Neural cell (in vitro differentiated cells): ENCODE data around the gene CDHR5. TPM values are rescaled to one million over a fixed set of nuclear protein-coding genes. Genes with fewer than 3 reads are reported as not detected.

Experiments used
- H2AFZ ChIP-seq: fragments of 200-600, 300-800 bp; sonication (generic), shearing (Covaris generic); 2 replicates; pipeline ENCODE4 v1.6.0; 2014; ENCODE audit warnings: low read depth, mild to moderate bottlenecking, antibody characterized with exemption, low read length, moderate library complexity
- H3F3A ChIP-seq: fragments of 200-600 bp; shearing (Covaris generic); 2 replicates; pipeline ENCODE4 v1.6.1; 2016; ENCODE audit warnings: mild to moderate bottlenecking, moderate library complexity, mixed read lengths, antibody characterized with exemption, low read length; ENCODE audit not compliant: insufficient read depth, poor library complexity, severe bottlenecking
- H3K27ac ChIP-seq: fragments of 200-600, 300-800 bp; sonication (generic), shearing (Covaris generic); 2 replicates; pipeline ENCODE4 v1.5.1; 2014; ENCODE audit warnings: mild to moderate bottlenecking, low read length, moderate library complexity
- H3K27me3 ChIP-seq: fragments of 300-800, 200-600 bp; sonication (generic), shearing (Covaris generic); 2 replicates; pipeline ENCODE4 v1.6.0; 2014; ENCODE audit warnings: mild to moderate bottlenecking, low read depth, low read length, moderate library complexity; ENCODE audit not compliant: insufficient read depth
- H3K36me3 ChIP-seq: fragments of 300-800, 200-600 bp; sonication (generic), shearing (Covaris generic); 2 replicates; pipeline ENCODE4 v1.5.1; 2014; ENCODE audit warnings: mild to moderate bottlenecking, antibody characterized with exemption, low read length, moderate library complexity; ENCODE audit not compliant: insufficient read depth
- H3K4me2 ChIP-seq: fragments of 300-800, 200-600 bp; sonication (generic), shearing (Covaris generic); 2 replicates; pipeline ENCODE4 v1.6.0; 2014; ENCODE audit warnings: mild to moderate bottlenecking, low read length
- H3K4me3 ChIP-seq: fragments of 300-800, 200-600 bp; sonication (generic), shearing (Covaris generic); 2 replicates; pipeline ENCODE4 v1.5.1; 2014; ENCODE audit warnings: mild to moderate bottlenecking, low read length, moderate library complexity
- H3K79me2 ChIP-seq: fragments of 200-600 bp; shearing (Covaris generic); replicated peaks from 2 replicates; pipeline ENCODE4 v1.6.0; 2014; ENCODE audit warnings: mild to moderate bottlenecking, low read length, moderate library complexity; ENCODE audit not compliant: insufficient read depth
- H3K9ac ChIP-seq: fragments of 300-800, 200-600 bp; sonication (generic), shearing (Covaris generic); 2 replicates; pipeline ENCODE4 v1.6.1; 2016; ENCODE audit warnings: mild to moderate bottlenecking, low read length, mixed read lengths
- H3K9me2 ChIP-seq: fragments of 200-600 bp; shearing (Covaris generic); 2 replicates; pipeline ENCODE4 v1.6.1; 2016; ENCODE audit warnings: mild to moderate bottlenecking, low read length, mixed read lengths; ENCODE audit not compliant: insufficient read depth
- H3K9me3 ChIP-seq: fragments of 200-600, 300-800 bp; sonication (generic), shearing (Covaris generic); 2 replicates; pipeline ENCODE4 v1.6.1; 2016; ENCODE audit warnings: mild to moderate bottlenecking, mixed run types, low read length, moderate library complexity, mixed read lengths
- H4K20me1 ChIP-seq: fragments of 200-600 bp; shearing (Covaris generic); 2 replicates; pipeline ENCODE4 v1.6.1; 2016; ENCODE audit warnings: mild to moderate bottlenecking, mixed run types; ENCODE audit not compliant: insufficient read depth
- EP300 ChIP-seq: fragments of 450-650 bp; conservative IDR thresholded peaks from 2 replicates; pipeline ENCODE4 v1.6.1; 2014; ENCODE audit warnings: antibody characterized with exemption, mild to moderate bottlenecking, moderate library complexity; ENCODE audit not compliant: poor library complexity, severe bottlenecking
- EZH2 ChIP-seq: fragments of 200-600, 300-800 bp; shearing (Covaris generic), sonication (generic); IDR thresholded peaks from 2 replicates; pipeline ENCODE4 v1.6.1; 2014; ENCODE audit warnings: antibody characterized with exemption, low read length, borderline replicate concordance, mild to moderate bottlenecking; ENCODE audit not compliant: insufficient read depth, poor library complexity, severe bottlenecking
- MXI1 ChIP-seq: fragments of 450-650 bp; conservative IDR thresholded peaks from 2 replicates; pipeline ENCODE4 v1.6.1; 2014; ENCODE audit warnings: antibody characterized with exemption, mild to moderate bottlenecking; ENCODE audit not compliant: poor library complexity, severe bottlenecking
- POLR2AphosphoS5 ChIP-seq: IDR thresholded peaks from 2 replicates; pipeline ENCODE4 v1.6.1; 2012
- RAD21 ChIP-seq: fragments of 450-650 bp; conservative IDR thresholded peaks from 2 replicates; pipeline ENCODE4 v1.6.1; 2014; ENCODE audit warnings: antibody characterized with exemption, mild to moderate bottlenecking, moderate library complexity
- SMC3 ChIP-seq: fragments of 450-650 bp; conservative IDR thresholded peaks from 2 replicates; pipeline ENCODE4 v1.6.1; 2014; ENCODE audit warnings: antibody characterized with exemption, mild to moderate bottlenecking, moderate library complexity; ENCODE audit not compliant: poor library complexity
- TAF1 ChIP-seq: IDR thresholded peaks from 2 replicates; pipeline ENCODE4 v1.6.1; 2012; ENCODE audit warnings: low read depth
- polyA plus RNA-seq: library from polyadenylated mRNA; depleted of rRNA; stranded (reverse); fragments of >200 nt; gene quantifications from 2 replicates; pipeline ENCODE4 v1.2.3, GENCODE V29; 2014
- TF ChIP-seq, protein P1 (sequence below): IDR thresholded peaks from 2 replicates; pipeline ENCODE4 v1.6.1; 2012; ENCODE audit warnings: borderline replicate concordance
- TF ChIP-seq, protein P2 (sequence below): fragments of 450-650 bp; IDR thresholded peaks from 2 replicates; pipeline ENCODE4 v1.5.1; 2014; ENCODE audit warnings: antibody characterized with exemption, mild to moderate bottlenecking, moderate library complexity; ENCODE audit not compliant: poor library complexity, severe bottlenecking

The CDHR5 gene
- polyA plus RNA-seq, 1 donor from 2014 or later = not detected

DNA sequence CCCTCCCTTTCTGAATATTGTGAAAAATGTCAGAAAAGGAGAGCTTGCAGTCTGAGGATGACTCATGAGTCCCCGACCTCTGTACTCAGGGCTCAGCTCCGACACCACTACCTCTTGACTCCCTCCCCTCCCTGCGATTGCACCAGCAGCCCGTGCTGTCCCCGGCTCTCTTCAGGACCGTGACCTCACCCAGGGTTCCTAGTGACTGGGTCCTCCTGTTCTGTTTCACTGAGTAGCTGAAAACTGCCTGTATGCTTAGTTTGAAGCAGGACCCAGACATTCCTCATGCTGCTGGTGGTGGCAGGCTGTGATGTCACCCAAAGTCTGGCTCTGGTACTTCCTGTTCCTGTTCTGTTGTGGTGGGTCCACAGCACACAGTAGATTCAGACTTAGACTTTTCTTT lies 36.8 kb downstream of the CDHR5 start:
- Histone ChIP-seq H3K27me3 (no peaks in the 10 kb centered on the region), H3K79me2 (no peaks in the 10 kb centered on the region), H4K20me1 (no peaks in the 10 kb centered on the region), H3K36me3 (peaks cover 4% of the 10 kb centered on the region), H3K9me2 (no peaks in the 10 kb centered on the region), H3K4me2 (no peak overlapping the region), H3K4me3 (no peak overlapping the region), H2AFZ (no peak overlapping the region), H3K9ac (no peak overlapping the region), H3K27ac (no peak overlapping the region), H3F3A (no peaks in the 10 kb centered on the region), H3K9me3 (no peaks in the 10 kb centered on the region)
- no peak for TF ChIP-seq RAD21
- TF ChIP-seq MXI1 = no peak
- TF ChIP-seq, protein P1, sequence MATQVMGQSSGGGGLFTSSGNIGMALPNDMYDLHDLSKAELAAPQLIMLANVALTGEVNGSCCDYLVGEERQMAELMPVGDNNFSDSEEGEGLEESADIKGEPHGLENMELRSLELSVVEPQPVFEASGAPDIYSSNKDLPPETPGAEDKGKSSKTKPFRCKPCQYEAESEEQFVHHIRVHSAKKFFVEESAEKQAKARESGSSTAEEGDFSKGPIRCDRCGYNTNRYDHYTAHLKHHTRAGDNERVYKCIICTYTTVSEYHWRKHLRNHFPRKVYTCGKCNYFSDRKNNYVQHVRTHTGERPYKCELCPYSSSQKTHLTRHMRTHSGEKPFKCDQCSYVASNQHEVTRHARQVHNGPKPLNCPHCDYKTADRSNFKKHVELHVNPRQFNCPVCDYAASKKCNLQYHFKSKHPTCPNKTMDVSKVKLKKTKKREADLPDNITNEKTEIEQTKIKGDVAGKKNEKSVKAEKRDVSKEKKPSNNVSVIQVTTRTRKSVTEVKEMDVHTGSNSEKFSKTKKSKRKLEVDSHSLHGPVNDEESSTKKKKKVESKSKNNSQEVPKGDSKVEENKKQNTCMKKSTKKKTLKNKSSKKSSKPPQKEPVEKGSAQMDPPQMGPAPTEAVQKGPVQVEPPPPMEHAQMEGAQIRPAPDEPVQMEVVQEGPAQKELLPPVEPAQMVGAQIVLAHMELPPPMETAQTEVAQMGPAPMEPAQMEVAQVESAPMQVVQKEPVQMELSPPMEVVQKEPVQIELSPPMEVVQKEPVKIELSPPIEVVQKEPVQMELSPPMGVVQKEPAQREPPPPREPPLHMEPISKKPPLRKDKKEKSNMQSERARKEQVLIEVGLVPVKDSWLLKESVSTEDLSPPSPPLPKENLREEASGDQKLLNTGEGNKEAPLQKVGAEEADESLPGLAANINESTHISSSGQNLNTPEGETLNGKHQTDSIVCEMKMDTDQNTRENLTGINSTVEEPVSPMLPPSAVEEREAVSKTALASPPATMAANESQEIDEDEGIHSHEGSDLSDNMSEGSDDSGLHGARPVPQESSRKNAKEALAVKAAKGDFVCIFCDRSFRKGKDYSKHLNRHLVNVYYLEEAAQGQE = no peak
- TF ChIP-seq POLR2AphosphoS5 = no peak
- TF ChIP-seq EP300 = no peak
- no peak for TF ChIP-seq TAF1
- TF ChIP-seq, protein P2, sequence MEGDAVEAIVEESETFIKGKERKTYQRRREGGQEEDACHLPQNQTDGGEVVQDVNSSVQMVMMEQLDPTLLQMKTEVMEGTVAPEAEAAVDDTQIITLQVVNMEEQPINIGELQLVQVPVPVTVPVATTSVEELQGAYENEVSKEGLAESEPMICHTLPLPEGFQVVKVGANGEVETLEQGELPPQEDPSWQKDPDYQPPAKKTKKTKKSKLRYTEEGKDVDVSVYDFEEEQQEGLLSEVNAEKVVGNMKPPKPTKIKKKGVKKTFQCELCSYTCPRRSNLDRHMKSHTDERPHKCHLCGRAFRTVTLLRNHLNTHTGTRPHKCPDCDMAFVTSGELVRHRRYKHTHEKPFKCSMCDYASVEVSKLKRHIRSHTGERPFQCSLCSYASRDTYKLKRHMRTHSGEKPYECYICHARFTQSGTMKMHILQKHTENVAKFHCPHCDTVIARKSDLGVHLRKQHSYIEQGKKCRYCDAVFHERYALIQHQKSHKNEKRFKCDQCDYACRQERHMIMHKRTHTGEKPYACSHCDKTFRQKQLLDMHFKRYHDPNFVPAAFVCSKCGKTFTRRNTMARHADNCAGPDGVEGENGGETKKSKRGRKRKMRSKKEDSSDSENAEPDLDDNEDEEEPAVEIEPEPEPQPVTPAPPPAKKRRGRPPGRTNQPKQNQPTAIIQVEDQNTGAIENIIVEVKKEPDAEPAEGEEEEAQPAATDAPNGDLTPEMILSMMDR = no peak
- TF ChIP-seq SMC3 = no peak
- TF ChIP-seq EZH2 = no peak

DNA sequence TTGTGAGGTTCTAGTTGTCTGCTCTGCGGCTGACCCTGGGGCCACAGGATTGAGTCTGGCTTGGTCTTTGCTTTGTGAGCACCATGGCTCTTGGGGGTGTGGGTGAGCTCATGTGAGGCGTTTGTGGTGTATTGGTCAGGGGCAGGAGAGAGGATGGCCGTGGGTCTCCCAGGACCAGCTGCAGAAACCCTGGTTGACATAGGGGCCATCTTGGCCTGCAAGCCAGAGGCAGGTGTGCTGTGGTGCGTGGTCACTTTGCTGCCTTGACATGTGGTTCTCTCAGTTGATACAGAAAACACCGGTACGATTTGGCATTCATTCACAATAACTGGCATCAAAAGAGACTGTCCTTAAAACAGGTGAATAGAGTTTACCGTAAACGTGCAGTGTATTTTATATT lies 37.2 kb downstream of the CDHR5 start:
- H2AFZ ChIP-seq = no peak overlapping the region
- no peak overlapping the region for H3K9ac ChIP-seq
- no peak overlapping the region for H3K4me2 ChIP-seq
- no peak overlapping the region for H3K4me3 ChIP-seq
- no peaks in the 10 kb centered on the region for H3F3A ChIP-seq
- peaks cover 4% of the 10 kb centered on the region for H3K36me3 ChIP-seq
- H3K27ac ChIP-seq = no peak overlapping the region
- no peaks in the 10 kb centered on the region for H3K9me3 ChIP-seq
- no peak for TF ChIP-seq TAF1
- TF ChIP-seq POLR2AphosphoS5 = no peak
- no peak for TF ChIP-seq EP300
- no peak for TF ChIP-seq MXI1
- TF ChIP-seq RAD21 = no peak
- TF ChIP-seq EZH2 = no peak
- TF ChIP-seq, protein P2 = no peak
- no peak for TF ChIP-seq SMC3
- TF ChIP-seq, protein P1 = no peak
- H3K27me3 ChIP-seq = no peaks in the 10 kb centered on the region
- no peaks in the 10 kb centered on the region for H3K9me2 ChIP-seq
- no peaks in the 10 kb centered on the region for H4K20me1 ChIP-seq
- no peaks in the 10 kb centered on the region for H3K79me2 ChIP-seq
